GM21786 (cell line): ENCODE data around the gene LCMT1.
"Not testable (repeated sequence)": the region's sequence is repeated elsewhere in the genome, so short reads cannot be mapped to it uniquely, and the experiment has no call there.

Experiments
- ATAC-seq: cut with Tn5 transposase; IDR thresholded peaks from one replicate; pipeline ENCODE4 v1.9.1; 2021; ENCODE audit not compliant: unreplicated experiment

LCMT1 gene

GRCh38 chr16:25111403-25112166 is at the start of gene LCMT1:
LCMT1 (plus strand) TSS chr16:25111742; CDS start chr16:25111884, 142 bp downstream.
- peak; percentile 91 for ATAC-seq

DNA sequence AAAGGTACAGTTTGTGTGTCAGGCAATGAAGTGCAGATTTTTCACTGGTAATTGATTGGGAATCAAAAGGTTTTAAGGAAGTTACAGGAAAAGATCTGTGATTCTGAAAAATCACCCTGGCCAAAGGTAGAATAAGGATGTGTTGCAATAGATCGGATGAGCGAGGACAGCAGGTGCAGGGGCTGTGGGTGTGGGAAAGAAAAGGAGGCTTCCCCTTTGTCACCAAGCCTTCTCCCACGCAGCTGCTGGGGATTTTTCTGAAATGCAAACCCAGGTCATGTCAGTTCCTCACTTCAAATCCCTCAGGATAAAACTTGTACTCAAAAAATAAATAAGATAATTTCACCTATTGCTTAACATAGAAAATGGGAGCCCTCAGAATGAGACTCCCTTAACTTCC is 48.4 kb upstream of the LCMT1 start:
- ATAC-seq = no peak

DNA sequence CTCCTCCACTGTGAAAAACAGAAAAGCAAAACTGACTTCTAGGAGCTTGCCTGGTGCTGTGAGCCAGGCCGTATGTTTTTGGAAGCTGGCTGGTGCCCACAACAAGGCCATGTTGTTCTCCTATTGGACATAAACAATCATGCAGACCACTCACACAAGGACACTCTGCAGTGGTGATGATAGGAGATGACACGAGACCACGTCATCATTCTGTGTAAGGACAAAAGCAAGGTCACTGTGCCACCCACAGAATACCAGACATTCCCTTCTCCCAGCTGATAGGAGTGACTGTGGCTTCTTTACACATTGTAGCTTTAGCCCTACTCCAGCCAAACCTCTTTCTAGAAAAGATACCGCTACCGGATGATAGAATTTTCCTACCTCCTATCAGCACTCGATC is 47.7 kb upstream of the LCMT1 start:
- ATAC-seq = no peak

- ATAC-seq = not testable (repeated sequence)
Measured at GRCh38 chr16:25064281-25064680, 47.3 kb upstream of the LCMT1 start.

GRCh38 chr16:25064937-25065336 is 46.6 kb upstream of the LCMT1 start:
- ATAC-seq = no peak

DNA sequence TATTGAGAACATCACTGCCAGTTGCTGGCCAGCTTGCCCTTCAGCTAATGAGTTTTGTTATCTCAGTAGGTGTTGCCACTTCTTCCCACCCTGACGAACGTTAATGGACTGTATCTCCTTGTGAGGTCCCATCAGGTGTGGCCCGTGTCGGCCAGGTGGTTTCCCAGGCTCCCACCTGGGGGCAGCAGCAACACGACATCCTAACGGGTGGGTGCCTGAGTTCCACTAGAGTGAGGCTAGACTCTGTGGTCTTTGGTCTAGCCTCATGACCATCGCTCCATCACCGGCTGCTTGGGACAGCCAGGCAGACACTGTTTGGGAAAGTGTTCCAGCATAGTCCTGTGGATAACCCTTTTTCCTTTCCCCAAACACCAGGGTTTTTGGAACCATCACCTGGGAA is 45.6 kb upstream of the LCMT1 start:
- no peak for ATAC-seq

DNA sequence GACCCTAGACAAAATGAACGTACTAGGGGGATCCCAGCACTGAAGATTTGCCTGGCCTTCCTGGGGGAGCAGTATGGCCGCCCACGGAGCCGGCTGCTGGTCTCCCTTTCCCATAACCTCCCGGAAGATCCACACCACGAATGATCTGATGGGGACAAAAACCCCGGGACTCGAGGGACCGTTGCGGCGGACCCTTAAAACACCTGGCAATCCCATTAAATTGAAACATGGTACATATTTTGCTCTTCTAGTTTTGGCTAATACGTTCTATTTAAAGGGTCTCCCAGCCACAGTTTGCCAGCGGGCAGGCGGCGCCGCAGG is 45.2 kb upstream of the LCMT1 start:
- ATAC-seq = no peak

GRCh38 chr16:25066747-25067631 is 44.6 kb upstream of the LCMT1 start:
- ATAC-seq = peak; percentile 83

DNA sequence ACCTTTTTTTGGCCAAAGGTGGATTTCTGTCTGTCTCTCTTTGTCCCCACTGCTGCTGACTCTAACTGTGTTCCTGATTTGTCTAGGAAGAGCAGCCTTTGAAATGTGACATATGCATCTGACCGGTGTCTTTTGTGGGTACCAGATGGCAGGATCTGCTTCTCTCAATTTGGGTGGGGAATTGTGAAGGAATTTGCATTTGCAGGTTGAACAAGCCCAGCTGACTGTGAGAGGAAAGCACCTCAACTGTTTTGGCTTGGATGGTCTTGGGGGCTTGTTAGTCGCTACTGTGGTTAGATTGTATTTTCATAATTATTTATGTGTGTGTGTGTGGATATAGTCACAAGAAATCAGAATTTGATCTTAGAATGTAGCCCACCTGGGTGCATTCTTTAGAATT is 37.7 kb upstream of the LCMT1 start:
- no peak for ATAC-seq

DNA sequence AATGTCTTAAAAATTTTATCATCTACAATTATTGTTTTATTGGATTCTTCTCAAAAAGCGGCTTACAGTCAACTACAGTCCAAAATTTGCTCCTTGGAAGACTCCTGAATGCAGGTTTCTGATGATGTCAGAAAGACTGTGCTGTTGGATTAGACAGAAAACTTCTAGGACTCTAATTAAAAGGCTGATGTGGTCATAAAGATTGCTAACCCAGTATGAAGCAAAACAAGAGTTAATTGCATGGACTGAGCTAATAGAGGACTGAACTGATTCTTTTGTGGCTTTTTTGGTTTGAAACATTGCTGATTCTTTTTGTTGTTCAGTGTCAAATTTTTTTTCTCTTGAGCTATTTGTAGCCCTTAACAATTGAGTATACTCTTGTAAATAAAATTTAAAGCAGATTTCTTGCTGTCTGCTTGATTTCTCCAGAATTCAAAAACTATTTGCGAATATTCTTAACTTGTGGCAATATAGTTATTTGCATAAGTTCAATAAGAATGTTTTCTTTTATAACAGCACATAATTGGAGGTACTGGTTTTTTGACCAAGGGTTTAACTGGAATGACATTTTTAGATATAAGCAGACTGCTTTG is 33.1 kb upstream of the LCMT1 start:
- no peak for ATAC-seq

- ATAC-seq = no peak
Measured at GRCh38 chr16:25079637-25080378, 31.7 kb upstream of the LCMT1 start.

DNA sequence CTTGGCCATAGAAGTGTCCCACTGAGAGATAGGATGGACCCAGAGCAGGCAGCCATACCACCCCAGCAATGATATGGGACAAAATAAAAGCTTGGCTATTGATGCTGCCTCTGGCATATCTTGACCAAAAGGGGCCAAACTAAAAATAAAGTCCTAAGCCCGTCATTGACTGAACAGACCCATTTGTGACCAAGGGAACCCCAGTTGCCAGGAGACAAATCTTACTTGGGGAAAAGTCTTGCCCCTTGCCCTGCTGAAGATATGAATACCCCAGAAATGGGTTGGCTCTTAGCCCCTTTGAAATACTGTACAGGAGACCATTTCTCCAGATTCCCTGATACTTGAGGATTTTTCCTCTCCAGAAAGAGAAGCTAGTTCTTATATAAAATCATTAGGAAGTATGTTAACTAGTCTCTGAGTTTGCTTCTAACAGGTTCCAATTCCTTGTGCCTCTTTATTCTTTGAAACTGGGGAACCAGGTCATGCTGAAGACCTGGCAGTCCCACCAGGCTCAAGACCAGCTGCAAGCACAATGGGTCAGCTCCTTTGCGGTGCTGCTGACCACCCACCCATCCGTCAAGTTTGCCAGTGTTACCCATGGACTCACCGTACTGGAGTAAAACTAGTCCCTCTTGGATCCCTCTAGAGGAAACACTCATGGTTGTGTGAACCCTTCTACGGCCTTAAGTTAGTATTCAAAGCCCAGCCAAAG is 31.0 kb upstream of the LCMT1 start:
- ATAC-seq = no peak

DNA sequence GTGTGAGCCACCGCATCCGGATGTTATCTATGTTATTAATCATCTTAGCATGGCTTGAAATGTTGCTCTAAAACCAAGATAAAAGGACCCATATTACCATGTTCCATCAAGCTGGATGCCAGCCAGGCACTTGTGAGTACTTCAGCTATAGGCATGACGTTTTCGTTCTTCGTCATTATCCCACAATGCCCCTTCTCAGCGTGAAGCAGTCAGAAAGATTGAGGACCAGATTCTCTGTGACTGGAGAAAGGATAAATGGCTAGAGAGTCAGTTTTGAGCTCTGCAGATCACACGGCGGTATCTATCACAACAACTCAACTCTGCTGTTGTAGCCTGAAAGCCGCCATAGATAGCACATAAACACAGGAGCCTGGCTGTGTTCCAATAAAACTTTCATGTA is 29.8 kb upstream of the LCMT1 start:
- no peak for ATAC-seq

DNA sequence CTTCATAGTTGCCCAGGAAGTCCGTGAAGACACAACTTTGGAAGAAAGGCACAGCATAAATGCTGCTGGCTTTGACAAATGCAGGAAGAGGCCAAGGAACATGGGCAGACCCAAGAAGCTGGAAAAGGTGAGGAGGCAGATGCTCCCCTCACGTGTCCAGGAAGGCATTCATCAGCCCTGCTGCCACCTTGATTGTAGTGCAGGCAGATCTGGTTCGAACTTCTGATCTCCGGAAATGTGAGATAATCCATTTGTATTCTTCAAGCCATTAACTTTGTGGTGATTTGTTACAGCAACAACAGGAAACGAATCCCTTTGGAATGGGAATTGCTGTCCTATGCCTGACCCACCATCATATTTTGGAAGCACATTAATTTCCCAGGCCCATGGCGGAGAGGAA is 28.5 kb upstream of the LCMT1 start:
- no peak for ATAC-seq

DNA sequence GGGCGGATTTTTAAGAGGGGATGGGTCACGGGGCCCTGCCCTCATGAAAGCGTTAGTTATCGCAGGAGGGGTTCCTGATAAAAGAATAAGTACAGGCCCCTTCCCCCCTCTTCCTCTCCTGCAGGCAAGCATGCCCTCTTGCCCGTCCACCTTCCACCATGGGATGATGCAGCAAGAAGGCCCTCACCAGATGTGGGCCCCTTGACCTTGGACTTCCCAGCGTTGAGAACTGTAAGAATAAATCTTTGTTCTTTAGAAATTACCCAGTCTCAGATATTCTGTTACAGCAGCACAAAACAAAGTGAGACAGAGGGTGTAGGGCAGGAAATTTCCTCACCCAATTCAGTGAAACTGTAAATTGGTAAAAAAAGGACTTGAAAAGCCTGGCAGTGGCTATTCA is 27.8 kb upstream of the LCMT1 start:
- ATAC-seq = no peak

GRCh38 chr16:25084797-25085196 is 26.7 kb upstream of the LCMT1 start:
- ATAC-seq = no peak

DNA sequence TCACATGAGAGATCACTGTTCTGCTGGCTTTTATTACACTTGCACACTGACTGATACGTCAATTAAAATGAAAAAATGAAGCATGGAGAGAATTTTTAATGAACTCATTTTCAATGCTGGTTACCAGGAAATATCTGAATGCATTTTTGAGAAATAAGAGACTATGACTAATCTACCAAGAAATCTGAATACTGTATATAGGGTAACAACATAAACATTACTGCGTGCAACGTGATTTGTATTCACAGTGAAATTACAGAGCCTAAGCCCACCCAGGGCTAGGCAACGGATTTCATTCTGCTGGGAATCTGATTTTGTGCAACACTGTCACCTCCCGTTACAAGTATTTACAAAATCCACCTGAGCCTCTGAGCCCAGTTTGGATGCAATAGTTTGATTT is 23.8 kb upstream of the LCMT1 start:
- ATAC-seq = no peak

DNA sequence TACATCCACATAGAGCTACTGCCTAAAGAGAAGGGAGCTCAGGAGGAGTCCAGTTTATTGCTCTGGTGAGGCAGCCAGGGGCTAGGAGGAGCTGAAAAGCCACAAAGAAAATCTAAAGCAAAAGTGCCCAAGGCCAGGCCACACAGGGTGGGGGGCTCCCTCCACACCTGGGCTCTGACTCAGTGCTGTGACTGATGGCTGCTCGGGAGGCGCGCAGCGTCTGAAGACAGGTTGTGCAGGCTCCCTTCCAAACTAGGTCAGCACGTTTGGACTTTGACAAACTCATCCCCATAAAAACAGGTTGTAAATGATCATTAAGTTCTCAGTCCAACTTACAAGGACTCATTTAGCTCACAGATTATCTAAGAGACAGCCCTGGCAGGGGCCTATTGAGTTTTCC is 22.2 kb upstream of the LCMT1 start:
- no peak for ATAC-seq

DNA sequence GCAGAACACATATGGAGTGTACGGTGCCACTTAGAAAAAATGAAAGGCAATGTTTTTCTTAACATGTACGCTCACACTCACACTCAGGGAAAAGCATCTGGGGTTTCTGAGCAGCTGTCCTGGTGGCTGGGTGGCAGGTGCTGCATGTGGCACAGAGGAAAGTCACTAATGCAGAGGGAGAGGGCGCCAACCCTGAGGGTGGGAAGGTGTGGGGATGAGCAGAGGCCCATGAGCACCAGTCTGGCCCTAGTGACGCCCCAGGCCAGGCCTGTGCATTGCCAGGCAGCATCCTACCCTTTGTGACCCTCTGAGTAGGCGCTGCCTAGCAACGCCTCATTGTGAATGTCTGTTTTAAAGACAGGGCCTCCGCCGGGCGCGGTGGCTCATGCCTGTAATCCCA is 19.1 kb upstream of the LCMT1 start:
- no peak for ATAC-seq

DNA sequence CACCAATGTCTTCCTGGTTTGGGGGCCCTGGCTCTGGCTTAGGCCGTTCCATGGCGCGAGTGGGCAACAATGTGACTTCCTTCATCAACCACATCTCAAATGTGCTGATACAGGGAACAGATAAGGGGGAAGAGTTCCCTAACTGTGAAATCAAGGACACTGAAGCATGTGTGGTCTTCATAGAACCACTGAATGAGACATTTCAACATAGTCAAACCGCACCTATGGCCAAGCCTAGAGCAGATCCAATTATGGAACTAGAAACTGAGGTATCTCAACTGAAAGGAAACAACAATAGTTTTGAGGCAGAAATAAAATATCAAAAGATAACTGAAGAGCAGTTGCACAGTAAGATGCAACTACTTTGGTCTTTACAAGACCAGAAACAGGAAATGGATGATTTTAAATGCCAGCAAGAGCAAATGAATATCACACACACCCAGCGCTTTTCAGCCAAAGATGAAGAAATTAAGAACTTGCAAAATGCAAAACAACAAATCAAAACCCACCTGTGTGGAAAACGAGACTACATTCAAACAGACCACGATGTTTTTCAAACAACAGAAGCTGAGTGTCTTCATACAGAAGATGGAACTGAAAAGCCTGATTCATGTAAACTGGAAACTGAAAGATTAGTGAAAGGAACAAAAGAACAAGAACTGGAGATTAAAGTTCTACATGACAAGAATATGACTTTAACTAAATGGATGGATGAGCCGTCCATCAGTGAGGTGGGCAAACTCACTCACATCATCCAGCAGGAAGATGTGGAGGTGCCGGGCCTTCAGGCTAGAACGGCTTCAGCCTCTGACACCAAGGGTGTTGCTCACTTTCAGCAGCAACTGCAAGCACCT is 18.1 kb upstream of the LCMT1 start:
- ATAC-seq = peak; percentile 61
